Stimulated activated CD4-positive, alpha-beta T cell treated with anti-CD3 and anti-CD28 coated beads, Interleukin-15, amount 100 ng/mL, for 1 hour (primary cell): Measurements from ENCODE around the gene SPIN1.

ENCODE experiments used
- DNase-seq, 2 donors: peaks; one replicate each; pipeline ENCODE4 v3.0.0-alpha.2; 2020; ENCODE audit warnings: low read depth in 1 of 2, low spot score in 1 of 2

Gene SPIN1

GRCh38 chr9:88488166-88488565 lies 99.9 kb downstream of the SPIN1 start:
- no peak for DNase-seq

GRCh38 chr9:88494983-88495721 lies 106.9 kb downstream of the SPIN1 start:
- no peak for DNase-seq

DNA sequence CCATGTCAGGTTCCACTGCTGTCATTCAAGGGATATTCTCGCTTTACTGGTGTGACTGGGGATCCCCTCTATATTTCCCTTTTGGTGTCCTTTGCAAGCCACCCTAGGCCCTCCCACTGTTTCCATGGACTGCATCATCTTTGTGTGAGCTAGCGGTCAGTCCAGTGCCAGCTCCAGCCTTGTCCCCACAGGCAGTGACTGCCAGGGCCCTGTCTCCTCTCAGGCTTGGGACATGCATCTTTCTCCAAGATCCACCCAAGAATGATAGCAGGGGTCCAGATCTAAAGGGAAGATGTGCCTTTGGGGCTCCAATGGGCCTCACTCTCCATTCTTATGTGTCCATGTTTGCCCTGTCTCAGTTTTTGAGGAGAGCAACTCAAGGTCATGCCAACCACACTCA lies 109.0 kb downstream of the SPIN1 start:
- no peak for DNase-seq

- DNase-seq: no peak
Measured at GRCh38 chr9:88498880-88499279, 110.6 kb downstream of the SPIN1 start.

DNA sequence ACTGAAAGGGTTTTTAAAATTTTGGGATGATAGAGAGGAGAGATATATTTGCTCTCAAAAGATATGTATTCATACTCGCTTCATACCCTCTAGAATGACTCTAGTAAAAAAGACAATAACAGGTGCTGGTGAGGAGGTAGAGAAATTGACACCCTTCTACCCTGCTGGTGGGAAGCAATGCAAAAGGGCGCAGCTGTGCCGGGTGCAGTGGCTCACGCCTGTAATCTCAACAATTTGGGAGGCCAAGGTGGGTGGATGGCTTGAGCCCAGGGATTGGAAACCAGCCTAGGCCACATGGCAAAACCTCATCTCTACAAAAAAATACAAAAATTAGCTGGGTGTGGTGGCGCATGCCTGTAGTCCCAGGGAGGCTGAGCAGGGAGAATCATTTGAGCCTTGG lies 112.8 kb downstream of the SPIN1 start:
- DNase-seq: no peak

- no peak for DNase-seq
Measured at GRCh38 chr9:88502552-88503034, 114.3 kb downstream of the SPIN1 start.

GRCh38 chr9:88503081-88503844 lies 115.0 kb downstream of the SPIN1 start:
- DNase-seq: no peak

DNA sequence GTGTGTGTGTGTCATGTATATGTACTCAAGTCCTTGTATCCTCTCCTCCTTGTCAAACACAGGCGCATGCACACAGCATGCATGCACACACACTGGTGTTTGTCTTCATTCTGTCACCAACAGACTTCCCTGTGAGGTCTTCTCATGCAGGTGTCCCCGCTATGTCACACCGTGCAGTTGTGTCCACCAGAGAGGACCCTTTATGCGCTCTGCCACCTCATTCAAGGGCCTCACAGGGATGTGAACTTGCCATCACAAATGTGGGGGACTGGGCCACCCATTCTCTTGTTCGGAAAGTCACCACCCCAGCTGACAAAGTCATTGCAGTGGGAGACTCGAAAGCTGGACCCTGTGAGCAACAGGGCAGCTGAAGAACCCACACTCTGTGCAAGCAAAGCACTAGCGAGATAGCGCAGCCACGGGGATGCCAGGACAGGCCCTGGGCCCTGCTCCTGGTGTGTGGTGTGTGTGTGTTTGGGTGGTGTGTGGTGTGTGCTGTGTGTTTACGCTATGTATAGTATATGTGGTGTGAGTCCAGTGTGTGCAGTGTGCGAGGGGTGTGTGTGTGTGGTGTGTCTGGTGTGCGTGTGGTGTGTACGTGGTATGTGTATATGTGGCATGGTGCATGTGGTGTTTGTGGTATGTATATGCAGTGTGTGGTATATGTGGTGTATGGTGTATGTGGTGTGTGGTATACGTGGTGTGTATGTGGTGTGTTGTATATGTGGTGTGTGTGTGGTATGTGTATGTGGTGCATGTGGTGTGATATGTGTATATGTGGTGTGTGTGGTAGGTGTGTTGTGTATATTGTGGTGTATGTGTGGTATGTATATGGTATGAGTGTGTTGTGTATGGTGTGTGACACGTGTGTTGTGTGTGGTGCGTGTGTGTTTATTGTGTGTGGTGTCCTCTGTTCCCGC lies 115.9 kb downstream of the SPIN1 start:
- no peak for DNase-seq

GRCh38 chr9:88508326-88508725 lies 120.1 kb downstream of the SPIN1 start:
- DNase-seq: no peak

DNA sequence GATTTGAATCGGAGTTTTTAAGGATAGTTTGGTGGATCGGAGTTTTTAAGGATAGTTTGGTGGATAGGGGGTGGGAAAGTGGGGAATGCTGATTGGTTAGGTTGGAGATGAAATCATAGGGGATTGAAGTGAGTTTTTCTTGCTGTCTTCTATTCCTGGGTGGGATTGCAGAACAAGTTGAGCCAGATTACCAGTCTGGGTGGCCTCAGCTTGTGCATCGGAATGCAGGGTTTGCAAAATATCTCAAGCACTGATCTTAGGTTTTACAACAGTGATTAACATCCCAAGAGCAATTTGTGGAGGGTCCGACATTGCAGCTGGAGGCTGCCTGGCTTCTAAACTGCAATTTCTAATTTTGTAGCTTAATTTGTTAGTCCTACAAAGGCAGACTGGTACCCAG lies 123.7 kb downstream of the SPIN1 start:
- DNase-seq: no peak

DNA sequence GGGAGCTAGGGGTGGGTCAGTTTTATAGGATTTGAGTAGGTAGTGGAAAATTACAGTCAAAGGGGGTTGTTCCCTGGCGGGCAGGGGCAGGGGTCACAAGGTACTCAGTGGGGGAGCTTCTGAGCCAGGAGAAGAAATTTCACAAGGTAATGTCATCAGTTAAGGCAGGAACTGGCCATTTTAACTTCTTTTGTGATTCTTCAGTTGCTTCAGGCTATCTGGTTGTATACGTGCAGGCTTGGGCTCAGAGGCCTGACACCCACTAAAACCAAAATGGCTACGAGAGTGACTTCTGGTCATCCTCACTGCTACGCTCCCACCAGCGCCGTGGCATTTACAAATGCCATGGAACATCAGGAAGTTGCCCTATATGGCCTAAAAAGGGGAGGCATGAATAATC lies 126.0 kb downstream of the SPIN1 start:
- no peak for DNase-seq

- DNase-seq: no peak
Measured at GRCh38 chr9:88521308-88521707, 133.1 kb downstream of the SPIN1 start.

DNA sequence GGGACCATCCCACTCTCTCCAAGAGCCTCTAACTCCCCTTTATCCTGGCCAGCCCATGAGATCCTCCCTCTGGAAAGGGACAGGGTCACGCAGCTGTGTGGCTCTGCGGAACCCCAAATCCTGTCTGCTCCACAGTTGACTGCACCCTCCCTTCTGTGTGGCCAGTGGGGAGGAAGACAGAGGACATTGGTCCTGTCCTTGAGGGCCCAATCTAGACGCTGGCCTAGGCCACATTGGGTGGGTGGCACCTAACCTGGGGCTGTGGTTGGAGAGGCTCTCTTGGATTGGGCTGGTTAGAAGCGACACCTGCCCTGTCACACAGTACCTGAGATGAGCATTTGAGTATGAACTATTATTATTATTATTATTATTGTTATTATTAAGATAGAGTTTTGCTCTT lies 134.1 kb downstream of the SPIN1 start:
- no peak for DNase-seq

- no peak for DNase-seq
Measured at GRCh38 chr9:88523056-88523455, 134.8 kb downstream of the SPIN1 start.

DNA sequence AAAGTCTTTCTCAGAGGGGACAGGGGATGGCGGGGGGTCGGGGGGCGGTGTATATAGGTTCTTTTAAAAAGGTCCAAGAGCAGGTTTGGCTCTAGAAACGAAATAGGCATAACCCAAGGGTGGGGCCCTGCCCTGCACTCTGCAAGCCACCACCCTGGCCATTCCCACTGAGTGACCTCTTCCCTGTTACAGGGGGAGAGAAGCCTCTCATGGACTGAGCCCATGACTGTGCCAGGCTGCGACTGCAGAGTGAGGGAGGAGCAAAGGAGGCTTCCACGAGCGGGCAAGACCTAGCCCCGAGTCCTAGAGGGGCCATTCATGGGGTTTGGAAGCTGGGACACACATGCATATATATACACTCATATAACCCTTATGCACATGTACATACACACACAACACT lies 136.7 kb downstream of the SPIN1 start:
- DNase-seq: no peak

DNA sequence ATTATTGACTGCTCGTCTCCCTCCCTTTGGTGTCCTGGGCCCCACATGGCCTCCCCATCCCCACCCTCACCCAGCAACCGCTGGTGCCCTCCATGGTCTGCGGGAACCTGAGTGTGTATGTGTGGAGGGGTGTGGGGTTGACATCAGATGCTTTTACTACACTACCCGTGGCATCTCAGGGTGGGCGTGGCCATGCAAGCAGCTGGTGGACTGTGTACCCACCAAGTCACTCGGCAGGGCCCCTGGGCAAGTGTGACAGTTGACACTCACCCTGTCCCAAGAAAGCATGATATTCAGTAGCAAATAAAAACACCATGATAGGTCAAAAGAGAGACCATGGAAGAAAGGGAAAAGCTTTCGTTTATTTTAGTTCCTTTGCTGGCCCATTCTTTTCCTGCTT lies 139.4 kb downstream of the SPIN1 start:
- no peak for DNase-seq
